NCI-H1092 (cell line): ENCODE results near the gene SYT14.
"Not testable (repeated sequence)": the region's sequence is repeated elsewhere in the genome, so short reads cannot be mapped to it uniquely, and the experiment has no call there.

Experiments used
- DNase-seq: peaks from one replicate; lab custom pipeline; 2025; lab: John Stamatoyannopoulos, UW

SYT14 gene

DNA sequence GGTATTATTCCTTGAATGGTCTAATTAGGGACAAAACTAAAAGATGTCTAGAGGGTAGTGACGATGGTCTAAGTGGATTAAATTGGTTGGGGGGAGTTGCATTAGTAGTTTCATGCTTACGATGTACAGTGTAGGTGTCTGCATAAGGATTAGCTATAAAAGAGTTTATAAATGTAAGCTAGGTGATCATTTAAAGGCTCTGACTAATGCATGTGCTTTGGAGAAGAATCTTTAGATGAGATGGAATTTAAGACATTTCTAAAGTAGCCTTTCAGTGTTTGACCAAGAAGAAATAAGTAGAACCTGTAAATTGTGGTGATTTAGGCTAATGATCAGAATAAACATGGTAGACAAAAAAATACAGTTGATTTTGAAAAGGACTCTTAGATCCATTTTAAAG, 7.4 kb downstream of the SYT14 start:
- DNase-seq: no peak

- DNase-seq: no peak
Observed at GRCh38 chr1:209948155-209948554, 10.1 kb downstream of the SYT14 start.

DNA sequence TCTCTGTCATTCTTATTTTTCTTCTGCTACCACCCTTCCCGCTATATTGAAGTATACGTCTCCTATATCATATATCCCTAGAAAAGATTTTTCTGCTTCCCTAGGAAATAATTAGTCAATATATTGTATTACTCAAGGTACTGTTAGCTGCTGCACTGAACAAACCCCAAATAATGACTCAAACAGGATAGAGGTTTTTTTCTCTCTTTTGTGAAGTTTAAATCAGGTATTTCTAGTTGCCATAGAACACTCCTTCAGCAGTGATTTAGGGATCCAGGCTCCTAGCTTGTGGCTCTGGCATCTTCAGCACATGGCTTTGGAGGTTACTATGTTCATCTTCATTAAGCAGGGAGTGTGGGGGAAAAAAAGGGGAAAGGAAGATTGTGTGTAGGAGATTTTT, 18.1 kb downstream of the SYT14 start:
- DNase-seq: no peak

GRCh38 chr1:209959623-209960022, 21.6 kb downstream of the SYT14 start:
- no peak for DNase-seq

- no peak for DNase-seq
Observed at GRCh38 chr1:209960926-209961325, 22.9 kb downstream of the SYT14 start.

DNA sequence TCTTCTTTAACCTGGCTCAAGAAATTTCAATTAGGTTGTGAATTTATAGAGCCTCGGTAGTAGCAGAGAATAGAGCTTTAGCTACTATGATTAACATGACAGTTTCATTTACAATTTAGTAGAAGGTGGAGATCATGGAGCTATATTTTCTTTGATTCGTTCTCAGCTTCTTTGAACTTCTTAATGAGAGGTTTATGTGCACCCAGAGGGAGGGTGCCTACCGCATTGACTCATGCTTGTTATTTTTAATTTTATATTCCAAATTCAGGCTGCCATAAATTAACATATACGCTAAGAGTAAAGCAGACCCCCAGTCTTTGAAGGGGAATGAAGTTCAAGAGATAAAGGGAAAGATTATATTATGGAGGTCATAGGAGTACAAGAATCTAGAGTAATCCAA, 24.4 kb downstream of the SYT14 start:
- no peak for DNase-seq

GRCh38 chr1:209962856-209963255, 24.8 kb downstream of the SYT14 start:
- DNase-seq: no peak

DNA sequence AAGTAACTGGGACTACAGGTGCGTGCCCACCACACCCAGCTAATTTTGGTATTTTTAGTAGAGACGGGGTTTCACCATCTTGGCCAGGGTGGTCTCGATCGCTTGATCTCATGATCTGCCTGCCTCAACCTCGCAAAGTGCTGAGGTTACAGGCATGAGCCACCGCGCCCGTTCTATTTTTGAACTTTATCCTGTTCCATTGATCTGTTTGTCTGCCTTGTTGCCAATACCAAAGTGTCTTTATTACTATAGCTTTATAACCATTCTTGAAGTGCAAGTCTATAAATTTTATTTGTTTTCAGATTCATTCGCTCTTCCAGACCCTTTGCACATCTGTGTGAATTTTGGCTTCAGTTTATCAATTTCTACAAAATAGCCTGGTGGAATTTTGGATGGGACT, 28.0 kb downstream of the SYT14 start:
- DNase-seq: no peak

- not testable (repeated sequence) for DNase-seq
Observed at GRCh38 chr1:209978721-209979120, 40.7 kb downstream of the SYT14 start.

DNA sequence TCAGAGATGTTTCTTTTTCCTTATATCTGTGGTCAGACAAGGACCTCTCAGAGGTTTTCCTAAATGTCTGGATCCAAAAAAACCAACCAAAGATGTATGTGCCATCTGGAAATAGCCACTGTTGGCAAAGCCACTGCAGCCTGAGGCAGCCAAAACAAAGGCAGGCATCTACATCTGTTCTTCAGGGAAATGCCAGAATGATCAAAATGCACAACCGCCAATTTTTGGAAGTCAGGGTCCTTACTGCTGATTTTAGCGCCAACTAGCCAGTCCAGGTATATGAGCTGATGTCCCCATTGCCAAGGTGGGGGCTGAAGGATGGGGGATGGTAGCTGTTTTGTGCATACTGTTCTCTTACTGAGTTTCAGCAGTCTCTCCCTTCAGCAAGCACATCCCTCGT, 45.9 kb downstream of the SYT14 start:
- DNase-seq: no peak

DNA sequence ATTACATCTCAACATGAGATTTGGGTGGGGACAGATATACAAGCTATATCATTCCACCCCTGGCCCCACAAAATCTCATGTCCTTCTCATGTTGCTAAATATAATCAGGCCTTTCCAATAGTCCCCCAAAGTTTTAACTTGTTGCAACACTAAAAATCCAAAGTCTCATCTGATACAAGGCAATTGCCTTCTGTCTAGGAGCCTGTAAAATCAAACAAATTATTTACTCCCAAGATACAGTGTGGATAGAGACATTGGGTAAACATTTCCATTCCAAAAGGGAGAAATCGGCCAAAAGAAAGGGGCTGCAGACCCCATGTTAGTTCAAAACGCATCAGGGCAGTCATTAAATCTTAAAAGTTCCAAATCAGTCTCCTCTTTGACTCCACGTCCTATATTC, 47.0 kb downstream of the SYT14 start:
- no peak for DNase-seq

DNA sequence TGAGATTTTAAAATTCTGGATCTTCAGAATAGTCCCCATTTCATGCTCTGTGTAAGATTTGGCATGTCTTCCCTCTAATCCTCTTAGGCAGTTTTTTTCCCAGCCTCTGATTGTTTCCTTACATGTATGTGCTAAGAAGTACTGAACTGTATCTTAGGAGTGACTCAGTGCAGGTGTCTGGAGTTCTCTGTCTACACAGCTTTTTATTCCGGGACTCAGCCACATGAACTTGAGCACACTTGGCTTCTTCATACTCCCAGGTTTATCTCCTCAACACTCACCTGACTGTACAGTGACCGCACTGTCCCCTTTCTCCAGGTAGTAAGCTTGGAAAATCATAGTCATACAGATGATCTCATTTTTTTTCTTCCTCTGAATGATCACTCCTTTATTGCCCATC, 50.7 kb downstream of the SYT14 start:
- DNase-seq: no peak

GRCh38 chr1:209989525-209989924, 51.5 kb downstream of the SYT14 start:
- DNase-seq: no peak

GRCh38 chr1:209993061-209993830, 55.2 kb downstream of the SYT14 start:
- no peak for DNase-seq

DNA sequence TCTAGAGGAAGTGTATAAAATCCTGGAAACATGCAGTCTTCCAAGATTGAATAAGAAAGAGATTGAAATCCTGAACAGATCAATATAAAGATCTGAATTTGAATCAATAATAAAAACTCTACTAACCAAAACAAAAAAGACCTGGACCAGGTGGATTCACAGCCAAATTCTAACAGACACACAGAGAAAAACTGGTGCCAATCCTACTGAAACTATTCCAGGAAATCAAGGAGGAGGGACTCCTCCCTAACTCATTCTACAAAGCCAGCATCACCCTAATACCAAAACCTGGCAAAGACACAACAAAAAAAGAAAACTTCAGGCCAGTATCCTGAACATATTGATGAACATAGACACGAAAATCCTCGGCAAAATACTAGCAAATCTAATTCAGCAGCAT, 58.3 kb downstream of the SYT14 start:
- DNase-seq: no peak

- DNase-seq: no peak
Observed at GRCh38 chr1:209999005-209999404, 61.0 kb downstream of the SYT14 start.

- DNase-seq: no peak
Observed at GRCh38 chr1:210001751-210002150, 63.7 kb downstream of the SYT14 start.

- DNase-seq: no peak
Observed at GRCh38 chr1:210003501-210003900, 65.5 kb downstream of the SYT14 start.

DNA sequence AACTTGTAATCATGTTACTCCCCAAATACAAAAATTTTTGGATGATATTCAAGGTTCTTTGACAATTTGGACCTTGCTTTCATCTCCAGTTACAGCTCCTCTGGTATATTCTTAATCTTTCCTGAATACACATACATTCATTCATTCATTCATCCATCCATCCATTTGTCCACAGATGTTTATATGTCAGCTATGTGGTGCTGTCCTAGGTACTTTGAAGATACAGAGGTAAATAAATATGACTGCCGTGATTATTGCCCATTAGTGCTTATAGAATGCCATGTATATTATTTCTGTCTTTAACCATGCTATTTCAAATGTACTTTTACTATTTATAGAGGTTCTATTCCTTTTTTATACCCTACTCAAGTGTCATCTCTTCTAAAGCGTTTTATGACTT, 72.1 kb downstream of the SYT14 start:
- no peak for DNase-seq

DNA sequence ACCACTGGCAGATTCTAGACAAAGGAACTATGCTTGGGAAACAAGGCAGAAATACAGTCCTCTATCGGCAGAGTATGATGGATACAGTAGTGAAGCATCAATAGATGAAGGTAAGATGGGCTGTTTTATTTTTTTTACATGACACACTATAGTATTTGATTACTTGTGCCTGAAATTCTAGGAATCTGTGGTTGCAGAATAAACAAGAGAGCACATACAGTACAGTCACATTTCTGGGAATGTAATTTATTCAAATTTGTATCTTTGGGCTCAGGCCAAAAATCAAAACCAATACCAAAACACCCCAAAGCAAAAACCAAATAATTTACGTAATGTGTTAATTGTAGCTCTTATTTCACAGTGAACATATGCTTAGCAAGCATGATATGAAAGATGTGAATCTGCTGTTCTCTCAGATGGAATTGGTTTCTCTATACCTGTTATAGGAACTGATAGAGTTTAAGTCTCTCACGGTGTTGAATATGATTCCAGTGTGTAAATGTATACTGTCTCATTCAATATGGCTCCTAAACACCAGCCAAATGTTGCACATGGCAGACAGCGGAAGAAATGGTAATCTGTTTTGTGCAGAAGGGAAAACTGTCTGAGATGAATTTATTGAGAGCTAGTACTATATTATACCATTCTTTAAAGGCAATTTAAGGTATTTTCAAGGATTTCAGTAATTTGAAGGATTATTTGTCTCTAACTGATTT, 83.3 kb downstream of the SYT14 start:
- no peak for DNase-seq

DNA sequence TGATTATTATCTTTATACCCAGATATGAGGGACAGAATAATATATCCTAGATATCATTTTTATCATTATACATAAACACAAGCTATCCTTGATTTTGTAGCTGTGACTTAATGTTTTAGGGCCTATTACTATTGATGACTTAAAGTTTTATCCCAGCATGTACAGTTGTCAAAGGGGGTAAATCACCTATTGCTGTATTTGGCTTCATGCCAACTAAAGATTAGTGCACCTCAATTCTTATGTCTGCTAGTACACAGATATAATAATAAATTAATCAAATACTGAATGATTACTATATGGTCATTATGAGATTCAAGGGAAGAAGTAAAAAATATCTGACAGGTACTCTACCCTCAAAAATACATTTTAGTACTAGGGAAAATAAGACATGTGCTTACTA, 84.0 kb downstream of the SYT14 start:
- no peak for DNase-seq

DNA sequence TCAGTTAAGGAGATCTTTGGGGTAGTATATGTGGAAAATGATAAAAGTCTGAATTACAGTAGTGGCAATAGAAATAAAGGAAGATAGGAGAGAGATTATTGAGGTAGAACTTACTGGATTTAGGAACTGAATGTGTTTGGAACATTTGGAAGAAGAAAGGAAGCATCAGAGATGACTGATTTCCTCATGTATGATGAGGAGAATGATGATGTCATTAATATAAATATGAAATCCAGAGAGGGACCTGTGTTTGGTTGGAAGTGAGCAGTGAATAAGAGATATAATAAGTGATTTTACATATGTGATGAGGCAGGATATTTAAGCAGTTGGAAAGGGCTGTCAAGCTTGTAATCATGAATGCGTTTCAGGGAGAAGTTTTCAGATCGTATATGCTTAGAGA, 86.3 kb downstream of the SYT14 start:
- DNase-seq: no peak

DNA sequence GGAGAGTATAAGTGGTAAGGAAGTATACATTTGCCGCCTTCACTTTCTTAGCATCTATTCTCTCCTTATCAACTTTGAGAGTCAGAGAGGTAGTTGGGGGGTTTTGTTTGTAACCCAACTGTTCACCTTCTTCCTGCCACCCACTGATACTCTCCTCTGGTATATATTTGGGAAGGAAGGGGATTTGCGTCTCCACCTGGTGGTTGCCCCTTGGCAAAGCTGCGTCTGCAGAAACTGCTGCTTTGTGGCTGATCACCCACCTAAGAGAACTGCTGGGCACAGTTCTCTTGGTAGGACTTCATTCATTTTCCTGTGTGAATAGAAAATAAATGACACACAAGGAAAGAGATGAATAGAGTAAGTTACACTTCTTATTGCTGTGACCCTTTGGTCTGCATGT, 87.0 kb downstream of the SYT14 start:
- no peak for DNase-seq

DNA sequence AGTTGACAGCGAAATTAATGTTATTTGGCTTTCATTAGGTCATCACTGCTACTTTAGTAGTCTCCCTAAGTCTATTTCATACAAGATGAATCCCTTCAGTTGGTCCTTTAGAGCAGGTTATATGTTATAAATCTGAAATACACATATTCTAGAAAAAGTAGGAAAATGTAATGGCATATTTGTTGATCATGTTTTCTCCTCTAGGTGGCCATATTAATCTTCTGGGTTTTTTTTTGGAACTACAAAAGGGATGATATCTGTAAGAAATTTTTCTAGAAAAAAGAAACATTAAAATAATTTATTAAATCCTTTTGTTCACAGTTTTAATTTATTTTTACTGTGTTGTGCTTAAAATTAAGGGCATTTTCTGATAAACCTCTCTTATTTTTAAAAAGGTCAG, 87.9 kb downstream of the SYT14 start:
- no peak for DNase-seq
